ENCODE measurements around the gene PDCD1.
A peak's percentile ranks its signal among the peaks of the same experiment; 100 is the strongest.

Gene PDCD1

GRCh38 chr2:241846406-241846805 is 12.3 kb downstream of the PDCD1 start:
- no peak for DNase-seq (ENCODE audit: low read depth)
- H3K4me3 ChIP-seq (replicated peaks; ENCODE audit: low read depth, low read length), result no peak overlapping the region
- no peak for TF ChIP-seq CTCF (IDR thresholded peaks at IDR 0.05; ENCODE audit: low read length, missing control alignments)

- no peak for TF ChIP-seq CTCF (IDR thresholded peaks at IDR 0.05; ENCODE audit: low read length, missing control alignments)
- DNase-seq (ENCODE audit: low read depth), result no peak
- H3K4me3 ChIP-seq (replicated peaks; ENCODE audit: low read depth, low read length), result no peak overlapping the region
Measured at GRCh38 chr2:241844831-241845578, 13.7 kb downstream of the PDCD1 start.

GRCh38 chr2:241844066-241844728 is 14.5 kb downstream of the PDCD1 start:
- peak overlapping the region; percentile 28 for H3K4me3 ChIP-seq (replicated peaks; ENCODE audit: low read depth, low read length)
- no peak for TF ChIP-seq CTCF (IDR thresholded peaks at IDR 0.05; ENCODE audit: low read length, missing control alignments)
- peak; percentile 40 for DNase-seq (ENCODE audit: low read depth)

GRCh38 chr2:241843321-241844065 is 15.2 kb downstream of the PDCD1 start:
- DNase-seq (ENCODE audit: low read depth), result no peak
- no peak overlapping the region for H3K4me3 ChIP-seq (replicated peaks; ENCODE audit: low read depth, low read length)
- no peak for TF ChIP-seq CTCF (IDR thresholded peaks at IDR 0.05; ENCODE audit: low read length, missing control alignments)

- H3K4me3 ChIP-seq (replicated peaks; ENCODE audit: low read depth, low read length), result no peak overlapping the region
- no peak for DNase-seq (ENCODE audit: low read depth)
Measured at GRCh38 chr2:241842620-241843211, 16.0 kb downstream of the PDCD1 start.

GRCh38 chr2:241842067-241842415 is 16.7 kb downstream of the PDCD1 start:
- no peak overlapping the region for H3K4me3 ChIP-seq (replicated peaks; ENCODE audit: low read depth, low read length)
- TF ChIP-seq CTCF (IDR thresholded peaks at IDR 0.05; ENCODE audit: low read length, missing control alignments), result no peak
- no peak for DNase-seq (ENCODE audit: low read depth)

More at GRCh38 chr2:241842620-241843211, 16.0 kb downstream of the PDCD1 start:
- TF ChIP-seq CTCF (IDR thresholded peaks at IDR 0.05; ENCODE audit: low read length, missing control alignments), result no peak

Data from fibroblast of pulmonary artery (primary cell).